ENCODE measurements around the gene C1QTNF1.

Gene C1QTNF1

GRCh38 chr17:79091226-79091670, 67.3 kb downstream of the C1QTNF1 start:
- DNase-seq (ENCODE audit: low read depth, low spot score), result no peak
- TF ChIP-seq CTCF (IDR thresholded peaks at IDR 0.05; ENCODE audit: insufficient read depth, low read length, missing control alignments), result no peak
- ChIA-PET POLR2A (no interaction called here), CTCF (interaction anchor here (1.0 to 10.9 kb wide), 3 partner anchors 32 to 310 kb away, joined by 3 to 473 read pairs (median 6); no protein-coding TSS in a partner anchor)
- no peak overlapping the region for H3K4me3 ChIP-seq (ENCODE audit: low read depth, low read length)

GRCh38 chr17:79092567-79092966, 68.6 kb downstream of the C1QTNF1 start:
- H3K4me3 ChIP-seq (ENCODE audit: low read depth, low read length), result no peak overlapping the region
- ChIA-PET CTCF (interaction anchor here (1.3 to 4.8 kb wide), 4 partner anchors 66 to 308 kb away, joined by 3 to 36 read pairs (median 7); no protein-coding TSS in a partner anchor), POLR2A (no interaction called here)
- no peak for DNase-seq (ENCODE audit: low read depth, low spot score)
- no peak for TF ChIP-seq CTCF (IDR thresholded peaks at IDR 0.05; ENCODE audit: insufficient read depth, low read length, missing control alignments)

GRCh38 chr17:79093270-79093669, 69.3 kb downstream of the C1QTNF1 start:
- no peak overlapping the region for H3K4me3 ChIP-seq (ENCODE audit: low read depth, low read length)
- CTCF ChIA-PET, result interaction anchor here (1.0 to 4.8 kb wide), 6 partner anchors 11 to 308 kb away, joined by 3 to 36 read pairs (median 7); no protein-coding TSS in a partner anchor
- DNase-seq (ENCODE audit: low read depth, low spot score), result no peak
- POLR2A ChIA-PET, result no interaction called here
- no peak for TF ChIP-seq CTCF (IDR thresholded peaks at IDR 0.05; ENCODE audit: insufficient read depth, low read length, missing control alignments)

- DNase-seq (ENCODE audit: low read depth, low spot score), result no peak
- H3K4me3 ChIP-seq (ENCODE audit: low read depth, low read length), result no peak overlapping the region
- no peak for TF ChIP-seq CTCF (IDR thresholded peaks at IDR 0.05; ENCODE audit: insufficient read depth, low read length, missing control alignments)
- ChIA-PET POLR2A (no interaction called here), CTCF (interaction anchor here (1.0 to 4.8 kb wide), 6 partner anchors 10 to 307 kb away, joined by 3 to 36 read pairs (median 8); no protein-coding TSS in a partner anchor)
Measured at GRCh38 chr17:79094261-79094660, 70.3 kb downstream of the C1QTNF1 start.

- TF ChIP-seq CTCF (IDR thresholded peaks at IDR 0.05; ENCODE audit: insufficient read depth, low read length, missing control alignments), result no peak
- POLR2A ChIA-PET, result no interaction called here
- DNase-seq (ENCODE audit: low read depth, low spot score), result no peak
- CTCF ChIA-PET, result interaction anchor here (0.6 to 4.8 kb wide), 3 partner anchors 30 to 297 kb away, joined by 3 to 36 read pairs (median 7); no protein-coding TSS in a partner anchor
- no peak overlapping the region for H3K4me3 ChIP-seq (ENCODE audit: low read depth, low read length)
Measured at GRCh38 chr17:79095345-79096055, 71.5 kb downstream of the C1QTNF1 start.

- ChIA-PET CTCF (interaction anchor here (2.9 to 4.8 kb wide), 2 partner anchors 9 to 296 kb away, joined by 9 to 36 read pairs; no protein-coding TSS in a partner anchor), POLR2A (no interaction called here)
- no peak overlapping the region for H3K4me3 ChIP-seq (ENCODE audit: low read depth, low read length)
- no peak for TF ChIP-seq CTCF (IDR thresholded peaks at IDR 0.05; ENCODE audit: insufficient read depth, low read length, missing control alignments)
- DNase-seq (ENCODE audit: low read depth, low spot score), result no peak
Measured at GRCh38 chr17:79096477-79096876, 72.5 kb downstream of the C1QTNF1 start.
